H9 (cell line): ENCODE results near the gene CSRNP3. TPM values are rescaled to one million over a fixed set of nuclear protein-coding genes. Genes with fewer than 3 reads are reported as not detected.
A peak's percentile ranks its signal among the peaks of the same experiment; 100 is the strongest.
"Not testable (repeated sequence)": the region's sequence is repeated elsewhere in the genome, so short reads cannot be mapped to it uniquely, and the experiment has no call there.

Source experiments
- DNase-seq: peaks from one replicate; pipeline ENCODE4 v3.0.0-alpha.2; 2017
- H2AFZ ChIP-seq: one replicate; pipeline ENCODE4 v1.6.1; 2013; ENCODE audit warnings: mild to moderate bottlenecking, low read length, control low read depth, moderate library complexity
- H2AK5ac ChIP-seq: 2 replicates; pipeline ENCODE4 v1.6.1; 2013; ENCODE audit warnings: low read length, control low read depth, mixed read lengths; ENCODE audit not compliant: insufficient read length
- H2BK120ac ChIP-seq: one replicate; pipeline ENCODE4 v1.6.1; 2013; ENCODE audit warnings: low read depth, mild to moderate bottlenecking, low read length, control low read depth, inconsistent platforms; ENCODE audit not compliant: poor library complexity, severe bottlenecking
- H2BK12ac ChIP-seq: 2 replicates; pipeline ENCODE4 v1.6.1; 2013; ENCODE audit warnings: low read length, control low read depth, mixed read lengths, low read depth; ENCODE audit not compliant: insufficient read length
- H2BK15ac ChIP-seq: 2 replicates; pipeline ENCODE4 v1.6.1; 2013; ENCODE audit warnings: low read depth, low read length, control low read depth
- H2BK20ac ChIP-seq: one replicate; pipeline ENCODE4 v1.6.1; 2013; ENCODE audit warnings: low read depth, mild to moderate bottlenecking, low read length, control low read depth, inconsistent platforms; ENCODE audit not compliant: poor library complexity, severe bottlenecking
- H2BK5ac ChIP-seq: 2 replicates; pipeline ENCODE4 v1.6.1; 2013; ENCODE audit warnings: low read length, control low read depth, mixed read lengths; ENCODE audit not compliant: insufficient read length
- H3K14ac ChIP-seq: 2 replicates; pipeline ENCODE4 v1.6.1; 2013; ENCODE audit warnings: low read length, control low read depth; ENCODE audit not compliant: insufficient read depth
- H3K18ac ChIP-seq: 2 replicates; pipeline ENCODE4 v1.6.1; 2013; ENCODE audit warnings: low read depth, mild to moderate bottlenecking, mixed read lengths, low read length, control low read depth; ENCODE audit not compliant: insufficient read length
- H3K23ac ChIP-seq: 2 replicates; pipeline ENCODE4 v1.6.1; 2013; ENCODE audit warnings: low read length, control low read depth, mixed read lengths, low read depth; ENCODE audit not compliant: insufficient read length
- H3K23me2 ChIP-seq: 2 replicates; pipeline ENCODE4 v1.6.1; 2013; ENCODE audit warnings: low read depth, mild to moderate bottlenecking, mixed read lengths, low read length, control low read depth; ENCODE audit not compliant: insufficient read length, poor library complexity, severe bottlenecking
- H3K27ac ChIP-seq: 2 replicates; pipeline ENCODE4 v1.5.1; 2013; ENCODE audit warnings: low read length, control low read depth, mixed read lengths, low read depth; ENCODE audit not compliant: insufficient read length
- H3K27me3 ChIP-seq: 2 replicates; pipeline ENCODE4 v1.6.1; 2013; ENCODE audit warnings: low read length, control low read depth, inconsistent platforms; ENCODE audit not compliant: insufficient read depth
- H3K4ac ChIP-seq: 2 replicates; pipeline ENCODE4 v1.6.1; 2013; ENCODE audit warnings: low read depth, mild to moderate bottlenecking, control low read depth, inconsistent platforms, low read length, moderate library complexity
- H3K4me1 ChIP-seq: 2 replicates; pipeline ENCODE4 v1.6.1; 2013; ENCODE audit warnings: low read length, control low read depth, inconsistent platforms; ENCODE audit not compliant: insufficient read depth
- H3K4me2 ChIP-seq: 2 replicates; pipeline ENCODE4 v1.6.1; 2013; ENCODE audit warnings: low read length, control low read depth, mixed read lengths; ENCODE audit not compliant: insufficient read length, insufficient read depth
- H3K56ac ChIP-seq: 2 replicates; pipeline ENCODE4 v1.6.1; 2013; ENCODE audit warnings: low read depth, mild to moderate bottlenecking, mixed read lengths, low read length, control low read depth; ENCODE audit not compliant: insufficient read length
- H3K79me1 ChIP-seq: 2 replicates; pipeline ENCODE4 v1.6.1; 2013; ENCODE audit warnings: low read depth, mild to moderate bottlenecking, moderate library complexity, low read length, control low read depth, inconsistent platforms; ENCODE audit not compliant: insufficient read depth, poor library complexity, severe bottlenecking
- H3K79me2 ChIP-seq: 2 replicates; pipeline ENCODE4 v1.6.1; 2013; ENCODE audit warnings: low read length, control low read depth, inconsistent platforms; ENCODE audit not compliant: insufficient read depth
- H3K9ac ChIP-seq: 2 replicates; pipeline ENCODE4 v1.6.1; 2013; ENCODE audit warnings: low read length, control low read depth, mixed read lengths; ENCODE audit not compliant: insufficient read length; ENCODE audit errors: extremely low read depth
- H3K9me3 ChIP-seq: one replicate; pipeline ENCODE4 v1.6.1; 2013; ENCODE audit warnings: low read depth, low read length, inconsistent platforms; ENCODE audit not compliant: control insufficient read depth
- H3T11ph ChIP-seq: one replicate; pipeline ENCODE4 v1.6.1; 2013; ENCODE audit warnings: mild to moderate bottlenecking, low read length, control low read depth, inconsistent platforms
- H4K20me1 ChIP-seq: one replicate; pipeline ENCODE4 v1.6.1; 2013; ENCODE audit not compliant: control insufficient read depth, insufficient read length, insufficient read depth
- H4K5ac ChIP-seq: 2 replicates; pipeline ENCODE4 v1.6.1; 2013; ENCODE audit warnings: low read depth, mild to moderate bottlenecking, mixed read lengths, low read length, control low read depth; ENCODE audit not compliant: insufficient read length
- H4K8ac ChIP-seq: replicated peaks from 2 replicates; pipeline ENCODE4 v1.6.1; 2013; ENCODE audit warnings: low read length, control low read depth, mixed read lengths, low read depth; ENCODE audit not compliant: insufficient read length
- H4K91ac ChIP-seq: 2 replicates; pipeline ENCODE4 v1.6.1; 2013; ENCODE audit warnings: low read depth, mild to moderate bottlenecking, moderate library complexity, mixed read lengths, low read length, control low read depth; ENCODE audit not compliant: insufficient read length
- H3K27ac Mint-ChIP-seq, 3 experiments: 2 replicates in 2 of 3; 3 replicates in 1 of 3; pipeline ENCODE4 v1.8.0; 2020 to 2021; ENCODE audit warnings: mixed read lengths in 3 of 3, mild to moderate bottlenecking in 1 of 3, moderate library complexity in 1 of 3
- H3K27me3 Mint-ChIP-seq: 2 replicates; pipeline ENCODE4 v1.8.0; 2021; ENCODE audit warnings: low read depth, mild to moderate bottlenecking, moderate library complexity, mixed read lengths
- H3K36me3 Mint-ChIP-seq, 3 experiments: 2 replicates in 2 of 3; 3 replicates in 1 of 3; pipeline ENCODE4 v1.8.0; 2020 to 2021; ENCODE audit warnings: low read depth in 3 of 3, mixed read lengths in 3 of 3; ENCODE audit not compliant: insufficient read depth in 1 of 3
- H3K4me1 Mint-ChIP-seq, 2 experiments: 2 replicates each; pipeline ENCODE4 v1.8.0; 2020; ENCODE audit warnings: mixed read lengths in 2 of 2
- H3K4me3 Mint-ChIP-seq, 2 experiments: 2 replicates in 1 of 2; 3 replicates in 1 of 2; pipeline ENCODE4 v1.8.0; 2020 to 2021; ENCODE audit warnings: mild to moderate bottlenecking in 2 of 2, mixed read lengths in 2 of 2, moderate library complexity in 1 of 2
- H3K9me3 Mint-ChIP-seq, 2 experiments: 2 replicates in 1 of 2; 3 replicates in 1 of 2; pipeline ENCODE4 v1.8.0; 2020; ENCODE audit warnings: mild to moderate bottlenecking in 2 of 2, mixed read lengths in 2 of 2, moderate library complexity in 1 of 2
- CTCF ChIP-seq: fragments of 200-600 bp; sonication (generic); conservative IDR thresholded peaks from 3 replicates; pipeline ENCODE4 v1.8.0; 2021; ENCODE audit warnings: antibody characterized with exemption, mild to moderate bottlenecking
- WGBS: extraction: QIAGEN DNeasy Blood & Tissue Kit; methylation state at CpG from one replicate; pipeline ENCODE4 v1.1.7; 2013; ENCODE audit warnings: missing lambda C conversion rate, low lambda C conversion rate, mixed read lengths; ENCODE audit not compliant: insufficient read length; ENCODE audit errors: extremely low coverage; 5-methylcytosine and 5-hydroxymethylcytosine counted together
- total RNA-seq: library from RNA; stranded (reverse); gene quantifications from 2 replicates; pipeline ENCODE4 v1.2.1, GENCODE V29; 2021

The CSRNP3 gene
- total RNA-seq, 1 experiment from 2014 or later, result 3.6 TPM

- no peaks in the 10 kb centered on the region for H3K27me3 Mint-ChIP-seq
- peaks cover 0 to 4% of the 10 kb centered on the region in 2 experiments; a peak in 2 of 5 replicates for H3K9me3 Mint-ChIP-seq
- no peak overlapping the region for H3K4me3 Mint-ChIP-seq
- DNase-seq, result no peak
- Histone ChIP-seq H4K8ac (no peak overlapping the region), H3K27ac (no peak overlapping the region), H3K56ac (no peak overlapping the region), H3K9ac (no peak overlapping the region), H3K79me1 (no peaks in the 10 kb centered on the region), H2AK5ac (no peak overlapping the region), H2BK120ac (no peak overlapping the region), H3K9me3 (no peaks in the 10 kb centered on the region), H3K4me1 (no peaks in the 10 kb centered on the region), H3K23ac (no peak overlapping the region), H2BK20ac (no peak overlapping the region), H4K5ac (no peak overlapping the region), H3K18ac (no peak overlapping the region), H2BK12ac (no peak overlapping the region), H3K23me2 (no peaks in the 10 kb centered on the region), H3K4me2 (no peak overlapping the region), H2AFZ (no peak overlapping the region), H3K79me2 (no peaks in the 10 kb centered on the region), H3K27me3 (no peaks in the 10 kb centered on the region), H3T11ph (no peak overlapping the region), H3K4ac (no peak overlapping the region), H4K91ac (no peak overlapping the region), H2BK15ac (no peak overlapping the region), H4K20me1 (no peaks in the 10 kb centered on the region), H3K14ac (no peak overlapping the region), H2BK5ac (no peak overlapping the region)
- no peak for TF ChIP-seq CTCF
- no peaks in the 10 kb centered on the region for H3K4me1 Mint-ChIP-seq
- H3K36me3 Mint-ChIP-seq, result peaks cover 1 to 6% (median 6%) of the 10 kb centered on the region in 3 experiments; a peak in 6 of 7 replicates
- no CpG with 5 or more reads among the region's 2 CpGs for WGBS
- H3K27ac Mint-ChIP-seq, result peak overlapping the region in 2 of 3 experiments; percentile 13 to 42; a peak in 3 of 7 replicates
Measured at GRCh38 chr2:165665614-165666013, 196.1 kb downstream of the CSRNP3 start.

GRCh38 chr2:165666073-165666472 is 196.6 kb downstream of the CSRNP3 start:
- H3K79me1 ChIP-seq, H2BK120ac ChIP-seq, H3K9me3 Mint-ChIP-seq, H3K4me1 ChIP-seq, H2BK20ac ChIP-seq, H3K4me3 Mint-ChIP-seq, H2BK5ac ChIP-seq, H2AFZ ChIP-seq, H4K91ac ChIP-seq, H3K4ac ChIP-seq, H3K4me1 Mint-ChIP-seq, H2BK12ac ChIP-seq, H3K18ac ChIP-seq, H3K14ac ChIP-seq, H3K9me3 ChIP-seq, H3K23ac ChIP-seq, H3K9ac ChIP-seq, H3K27me3 Mint-ChIP-seq, H3K23me2 ChIP-seq, H2AK5ac ChIP-seq, H3K27ac ChIP-seq, H2BK15ac ChIP-seq, H4K5ac ChIP-seq, H3K4me2 ChIP-seq, H3K79me2 ChIP-seq, DNase-seq, H3K56ac ChIP-seq, H3T11ph ChIP-seq, H3K27me3 ChIP-seq, H4K20me1 ChIP-seq, H4K8ac ChIP-seq: not testable (repeated sequence)
- Mint-ChIP-seq H3K36me3 (peaks cover 6 to 10% (median 10%) of the 10 kb centered on the region in 3 experiments), H3K27ac (peak overlapping the region in 2 of 3 experiments; percentile 13 to 23; a peak in 3 of 7 replicates)
